Testis (tissue), 3 donors: ENCODE results near the gene PLCB1. TPM values are rescaled to one million over a fixed set of nuclear protein-coding genes. Genes with fewer than 3 reads are reported as not detected.

Source experiments
- DNase-seq: peaks from one replicate; pipeline ENCODE4 v3.0.0-alpha.2; 2019
- H3K27ac ChIP-seq, 2 donors: fragments of 200-600 bp; sonication (generic); one replicate each; pipeline ENCODE4 v1.5.1; 2019
- H3K27me3 ChIP-seq: fragments of 200-600 bp; sonication (generic); one replicate; pipeline ENCODE4 v1.5.1; 2019
- H3K36me3 ChIP-seq: fragments of 200-600 bp; sonication (generic); one replicate; pipeline ENCODE4 v1.5.1; 2017; ENCODE audit warnings: low read depth; ENCODE audit errors: missing control alignments
- H3K4me1 ChIP-seq: fragments of 200-600 bp; sonication (generic); one replicate; pipeline ENCODE4 v1.5.1; 2019
- H3K4me3 ChIP-seq, 2 donors: fragments of 200-600 bp; sonication (generic); one replicate each; pipeline ENCODE4 v1.5.1; 2017 to 2019
- H3K9me3 ChIP-seq: fragments of 200-600 bp; sonication (generic); one replicate; pipeline ENCODE4 v1.5.1; 2017
- POLR2A ChIP-seq: fragments of 450-650 bp; IDR thresholded peaks from one replicate; pipeline ENCODE4 v1.6.1; 2017; ENCODE audit warnings: antibody characterized with exemption, mild to moderate bottlenecking, moderate library complexity
- WGBS, 2 donors: methylation state at CpG; one replicate each; pipeline ENCODE4 v1.1.5; 2018; 5-methylcytosine and 5-hydroxymethylcytosine counted together
- intact Hi-C: fragments of 100-400 bp; cut with DNase I; formaldehyde crosslinking; loops from one replicate; pipeline ENCODE4 v1.15.1; 2023; ENCODE audit warnings: low total_unique reads
- polyA plus RNA-seq: library from polyadenylated mRNA; stranded (reverse); fragments of 350-450 nt; fragmentation: Illumina TruSeq; extraction: RNeasy Lipid Tissue Mini Kit (QIAGEN cat#74804); gene quantifications from one replicate; pipeline ENCODE4 v1.2.3, GENCODE V29; 2014; ENCODE audit warnings: low read depth, low replicate concordance; ENCODE audit not compliant: insufficient read depth
- total RNA-seq, 2 donors: library from RNA; depleted of rRNA; stranded (reverse); fragments of >200 nt; gene quantifications; one replicate each; pipeline ENCODE4 v1.2.3, GENCODE V29; 2016
- TF ChIP-seq, protein P1 (sequence below), 3 experiments: fragments of 450-650 bp in 2 of 3; fragments of 200-600 bp in 1 of 3; sonication (generic) in 1 of 3; IDR thresholded peaks; one replicate each; pipeline ENCODE4 v1.5.1; 2016 to 2019; ENCODE audit warnings: antibody characterized with exemption in 3 of 3, mild to moderate bottlenecking in 2 of 3, moderate library complexity in 1 of 3

The PLCB1 gene
- total and polyA plus RNA-seq, 3 donors from 2014 or later = 3.1 to 9.8 (median 8.2) TPM

DNA sequence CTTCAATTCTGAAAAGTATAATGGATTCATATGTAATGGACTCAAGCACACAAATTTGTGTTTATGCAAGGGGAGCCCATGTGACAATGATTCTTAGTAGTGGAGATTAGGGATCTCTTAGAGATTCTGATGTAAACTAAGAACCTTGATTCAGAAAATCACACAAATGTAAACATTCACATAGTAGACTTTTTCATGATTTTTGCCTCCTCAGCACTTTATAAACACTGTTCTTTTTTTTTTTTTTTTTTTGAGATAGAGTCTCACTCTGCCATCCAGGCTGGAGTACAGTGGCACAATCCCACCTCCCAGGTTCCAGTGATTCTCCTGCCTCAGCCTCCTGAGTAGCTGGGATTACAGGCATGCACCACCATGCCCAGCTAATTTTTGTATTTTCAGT is 766.8 kb downstream of the PLCB1 start:
- intact Hi-C loops = no loop called here
- Histone ChIP-seq H3K4me3 (no peak overlapping the region), H3K9me3 (no peaks in the 10 kb centered on the region), H3K36me3 (no peaks in the 10 kb centered on the region), H3K4me1 (no peaks in the 10 kb centered on the region), H3K27me3 (no peaks in the 10 kb centered on the region), H3K27ac (peak overlapping the region in 1 of 2 donors; percentile 12)
- DNase-seq = no peak
- TF ChIP-seq POLR2A = no peak
- TF ChIP-seq, protein P1, sequence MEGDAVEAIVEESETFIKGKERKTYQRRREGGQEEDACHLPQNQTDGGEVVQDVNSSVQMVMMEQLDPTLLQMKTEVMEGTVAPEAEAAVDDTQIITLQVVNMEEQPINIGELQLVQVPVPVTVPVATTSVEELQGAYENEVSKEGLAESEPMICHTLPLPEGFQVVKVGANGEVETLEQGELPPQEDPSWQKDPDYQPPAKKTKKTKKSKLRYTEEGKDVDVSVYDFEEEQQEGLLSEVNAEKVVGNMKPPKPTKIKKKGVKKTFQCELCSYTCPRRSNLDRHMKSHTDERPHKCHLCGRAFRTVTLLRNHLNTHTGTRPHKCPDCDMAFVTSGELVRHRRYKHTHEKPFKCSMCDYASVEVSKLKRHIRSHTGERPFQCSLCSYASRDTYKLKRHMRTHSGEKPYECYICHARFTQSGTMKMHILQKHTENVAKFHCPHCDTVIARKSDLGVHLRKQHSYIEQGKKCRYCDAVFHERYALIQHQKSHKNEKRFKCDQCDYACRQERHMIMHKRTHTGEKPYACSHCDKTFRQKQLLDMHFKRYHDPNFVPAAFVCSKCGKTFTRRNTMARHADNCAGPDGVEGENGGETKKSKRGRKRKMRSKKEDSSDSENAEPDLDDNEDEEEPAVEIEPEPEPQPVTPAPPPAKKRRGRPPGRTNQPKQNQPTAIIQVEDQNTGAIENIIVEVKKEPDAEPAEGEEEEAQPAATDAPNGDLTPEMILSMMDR (IDR thresholded peaks at IDR 0.05) = no peak

- peak; percentile 70 for DNase-seq
- Histone ChIP-seq H3K9me3 (no peaks in the 10 kb centered on the region), H3K4me1 (no peaks in the 10 kb centered on the region), H3K36me3 (no peaks in the 10 kb centered on the region), H3K4me3 (no peak overlapping the region), H3K27ac (peak overlapping the region in 1 of 2 donors; percentile 80), H3K27me3 (no peaks in the 10 kb centered on the region)
- intact Hi-C loops = no loop called here
- 41 to 43% methylated on average over 8 of the region's 8 CpGs for WGBS, 2 donors
- TF ChIP-seq, protein P1 (IDR thresholded peaks at IDR 0.05) = no peak
- no peak for TF ChIP-seq POLR2A
Measured at GRCh38 chr20:8901237-8902025, 769.4 kb downstream of the PLCB1 start.

- no peaks in the 10 kb centered on the region for H3K27me3 ChIP-seq
- no peak for TF ChIP-seq POLR2A
- H3K4me1 ChIP-seq = no peaks in the 10 kb centered on the region
- intact Hi-C loops = no loop called here
- no peak for DNase-seq
- no peak overlapping the region for H3K4me3 ChIP-seq
- 72% methylated on average over 2 of the region's 2 CpGs for WGBS, 2 donors
- no peak overlapping the region for H3K27ac ChIP-seq
- H3K36me3 ChIP-seq = no peaks in the 10 kb centered on the region
- H3K9me3 ChIP-seq = no peaks in the 10 kb centered on the region
Measured at GRCh38 chr20:8903655-8904605, 771.9 kb downstream of the PLCB1 start.

DNA sequence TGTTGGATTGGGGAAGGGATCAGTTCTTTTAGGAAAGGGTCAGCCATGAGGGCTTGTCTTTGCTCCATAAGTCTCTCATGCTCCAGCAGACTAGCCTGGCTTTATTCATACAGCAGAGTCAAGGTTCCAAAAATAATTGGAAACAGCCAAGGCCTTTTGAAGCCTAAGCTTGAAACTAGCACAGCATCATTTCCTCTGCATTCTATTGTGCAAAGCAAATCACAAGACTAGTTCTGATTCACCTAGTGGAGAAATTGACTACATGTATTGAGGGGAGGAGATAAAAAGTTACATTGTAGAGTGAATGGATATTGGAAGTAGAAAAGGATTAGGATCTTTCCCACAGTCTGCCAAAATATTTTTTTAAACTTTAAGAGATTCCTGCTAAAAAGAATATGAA is 777.5 kb downstream of the PLCB1 start:
- no peak for DNase-seq
- H3K4me3 ChIP-seq = no peak overlapping the region
- no peaks in the 10 kb centered on the region for H3K27me3 ChIP-seq
- TF ChIP-seq, protein P1 (IDR thresholded peaks at IDR 0.05) = no peak
- no peak for TF ChIP-seq POLR2A
- no peaks in the 10 kb centered on the region for H3K9me3 ChIP-seq
- H3K36me3 ChIP-seq = no peaks in the 10 kb centered on the region
- H3K27ac ChIP-seq = no peak overlapping the region
- no peaks in the 10 kb centered on the region for H3K4me1 ChIP-seq
- intact Hi-C loops = no loop called here

GRCh38 chr20:8912096-8912495 is 780.0 kb downstream of the PLCB1 start:
- intact Hi-C loops = no loop called here
- no peak overlapping the region for H3K4me3 ChIP-seq
- 84 to 88% methylated on average over 3 of the region's 3 CpGs for WGBS, 2 donors
- no peaks in the 10 kb centered on the region for H3K36me3 ChIP-seq
- H3K4me1 ChIP-seq = no peaks in the 10 kb centered on the region
- TF ChIP-seq, protein P1 (IDR thresholded peaks at IDR 0.05) = no peak
- no peak for TF ChIP-seq POLR2A
- no peak for DNase-seq
- no peaks in the 10 kb centered on the region for H3K27me3 ChIP-seq
- H3K9me3 ChIP-seq = no peaks in the 10 kb centered on the region
- no peak overlapping the region for H3K27ac ChIP-seq
